ENCODE measurements around the gene B4GALNT3.

- no peak for TF ChIP-seq CTCF (IDR thresholded peaks at IDR 0.05)
- no peak for TF ChIP-seq POLR2A (IDR thresholded peaks at IDR 0.05)
- no peak for TF ChIP-seq EP300 (IDR thresholded peaks at IDR 0.05)
Measured at GRCh38 chr12:473198-473597, 13.5 kb downstream of the B4GALNT3 start.

All from tibial nerve (tissue), 4 donors.